Left lobe of liver (tissue), 2 donors: Measurements from ENCODE around the gene CAMTA1. TPM values are rescaled to one million over a fixed set of nuclear protein-coding genes. Genes with fewer than 3 reads are reported as not detected.

ENCODE experiments used
- ATAC-seq: fragments of 200-7000 bp; cut with Tn5 transposase; one replicate; pipeline ENCODE4 v1.9.1; 2020; ENCODE audit warnings: mild to moderate bottlenecking, moderate library complexity
- DNase-seq: peaks from one replicate; pipeline ENCODE4 v3.0.0-alpha.2; 2020; ENCODE audit warnings: low spot score
- total RNA-seq: library from RNA; stranded (reverse); gene quantifications from one replicate; pipeline ENCODE4 v1.2.1, GENCODE V29; 2021
- donor health status: DM: no; HTN: no; CAD: no; lungs with moderate emphysema.
- donor health status: DM: no; HTN: yes; CAD: no.

CAMTA1 gene
- total RNA-seq, 1 donor from 2014 or later = 33.6 TPM

DNA sequence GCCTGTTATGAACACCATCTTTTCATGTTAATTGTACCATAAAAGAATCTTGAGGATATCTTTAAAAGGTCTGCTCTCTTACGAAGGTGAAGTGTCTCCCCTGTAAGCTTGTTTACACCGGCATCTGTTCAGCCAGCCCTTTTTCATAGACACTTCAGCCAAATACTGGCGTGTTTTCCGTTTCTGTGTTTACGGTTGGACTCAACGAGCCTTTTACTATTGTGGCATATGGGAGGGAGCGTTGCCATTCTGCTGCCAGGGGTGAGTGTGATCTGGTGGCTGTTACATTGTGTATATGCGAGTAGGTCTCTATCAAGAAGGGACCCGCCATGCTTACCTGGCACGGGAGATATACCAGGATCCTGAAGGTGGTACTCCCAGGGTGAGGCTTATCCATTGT, 433.8 kb downstream of the CAMTA1 start:
- ATAC-seq (no peak), DNase-seq (no peak)

DNA sequence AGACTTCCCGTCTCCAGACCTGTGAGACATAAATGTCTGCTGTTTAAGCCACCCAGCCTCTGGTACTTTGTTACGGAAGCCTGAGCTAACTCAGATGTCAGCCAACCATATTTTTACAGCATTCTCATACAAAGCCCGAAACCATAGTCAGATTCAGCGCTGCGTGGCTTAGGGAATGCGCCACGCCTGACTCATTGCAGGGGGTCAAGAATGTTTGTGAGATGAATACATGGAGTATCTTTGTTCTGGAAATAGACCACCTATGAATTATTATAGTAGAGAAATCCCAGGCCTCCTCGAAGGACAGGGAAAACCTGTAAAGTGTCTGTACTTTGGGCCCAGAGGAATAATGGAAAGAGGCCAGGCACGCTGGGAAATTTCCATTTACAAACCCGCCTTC, 434.8 kb downstream of the CAMTA1 start:
- ATAC-seq = no peak
- no peak for DNase-seq

DNA sequence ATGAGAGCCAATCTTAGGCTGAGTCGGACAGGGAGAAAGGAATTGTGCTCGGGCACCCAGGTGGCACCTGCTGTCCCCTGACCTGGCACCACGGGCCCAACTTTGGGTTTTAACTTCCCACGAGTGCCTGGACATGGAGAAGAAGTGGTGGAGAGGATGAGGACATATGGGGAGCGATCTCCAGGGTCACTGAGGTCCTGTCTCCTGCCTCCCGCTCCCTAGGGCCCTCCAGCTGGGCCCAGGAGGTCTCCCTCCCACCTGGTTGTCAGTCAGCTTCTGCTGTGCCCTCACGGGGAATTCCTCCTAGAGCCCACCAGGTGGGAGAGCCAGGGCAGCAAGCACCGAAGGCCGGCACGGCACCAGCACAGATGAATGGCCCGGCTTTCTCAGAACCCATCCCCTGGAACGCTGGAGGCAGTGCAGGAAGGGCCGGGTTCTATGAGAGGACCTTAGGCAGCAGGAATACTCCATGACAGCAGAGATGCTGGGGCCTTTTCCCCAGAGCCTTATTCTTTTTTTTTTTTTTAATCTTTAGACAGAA, 435.5 kb downstream of the CAMTA1 start:
- DNase-seq (no peak), ATAC-seq (no peak)

DNA sequence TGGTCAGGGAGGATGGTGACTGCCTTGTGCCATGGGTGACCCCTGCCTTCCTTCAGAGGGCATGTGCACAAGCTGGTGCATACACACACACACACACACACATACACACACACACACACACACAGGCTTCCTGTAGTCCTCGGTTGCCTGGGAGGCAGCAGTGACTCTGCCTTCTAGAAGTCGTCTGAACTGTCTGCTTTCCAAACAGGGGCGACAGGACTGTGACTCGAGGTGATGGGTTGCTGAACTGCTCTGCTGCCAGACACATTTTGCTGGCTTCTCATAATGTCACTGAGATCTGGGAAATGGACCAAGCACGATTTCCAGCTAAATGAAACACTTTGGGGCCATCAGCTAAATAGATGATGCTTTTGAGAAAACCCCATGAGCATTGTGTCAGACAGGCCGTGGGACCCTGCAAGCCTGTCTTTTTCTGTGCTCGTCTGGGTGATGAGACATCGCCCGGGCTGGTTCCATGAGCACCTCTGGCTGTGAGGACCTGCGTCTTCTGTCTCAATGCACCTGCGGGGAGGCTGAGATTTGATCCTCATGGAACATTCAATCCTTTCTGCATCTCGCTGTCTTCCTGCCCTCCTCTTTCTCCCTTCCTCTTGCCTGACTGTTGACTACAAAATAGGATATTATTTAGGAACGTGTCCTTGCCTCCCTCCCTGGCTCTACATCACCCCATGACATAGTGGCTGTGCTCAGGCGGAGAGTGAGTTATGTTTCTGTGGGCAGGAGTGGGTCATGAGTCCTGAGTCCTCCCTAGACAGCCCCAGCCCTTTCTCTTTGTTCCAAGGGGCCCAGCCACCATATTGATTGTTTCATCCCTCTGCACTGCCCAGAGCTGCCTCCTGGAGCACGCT, 436.8 kb downstream of the CAMTA1 start:
- ATAC-seq = no peak
- no peak for DNase-seq

DNA sequence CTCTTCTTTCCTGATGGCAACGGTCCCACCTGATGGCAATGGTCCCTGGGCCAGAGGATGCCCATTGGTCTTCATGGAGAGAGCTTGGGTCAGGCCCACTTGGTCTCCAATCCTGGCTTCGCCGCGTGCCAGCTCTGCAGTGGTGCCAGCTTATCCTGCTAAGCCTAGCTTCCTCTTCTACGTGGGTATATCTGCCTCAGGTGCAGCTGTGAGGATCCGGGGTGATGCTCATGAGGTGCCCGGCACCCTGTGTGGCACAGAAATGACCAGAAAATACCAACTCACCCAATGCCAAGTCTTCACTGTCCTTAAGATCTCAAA, 437.4 kb downstream of the CAMTA1 start:
- DNase-seq (no peak), ATAC-seq (no peak)

DNA sequence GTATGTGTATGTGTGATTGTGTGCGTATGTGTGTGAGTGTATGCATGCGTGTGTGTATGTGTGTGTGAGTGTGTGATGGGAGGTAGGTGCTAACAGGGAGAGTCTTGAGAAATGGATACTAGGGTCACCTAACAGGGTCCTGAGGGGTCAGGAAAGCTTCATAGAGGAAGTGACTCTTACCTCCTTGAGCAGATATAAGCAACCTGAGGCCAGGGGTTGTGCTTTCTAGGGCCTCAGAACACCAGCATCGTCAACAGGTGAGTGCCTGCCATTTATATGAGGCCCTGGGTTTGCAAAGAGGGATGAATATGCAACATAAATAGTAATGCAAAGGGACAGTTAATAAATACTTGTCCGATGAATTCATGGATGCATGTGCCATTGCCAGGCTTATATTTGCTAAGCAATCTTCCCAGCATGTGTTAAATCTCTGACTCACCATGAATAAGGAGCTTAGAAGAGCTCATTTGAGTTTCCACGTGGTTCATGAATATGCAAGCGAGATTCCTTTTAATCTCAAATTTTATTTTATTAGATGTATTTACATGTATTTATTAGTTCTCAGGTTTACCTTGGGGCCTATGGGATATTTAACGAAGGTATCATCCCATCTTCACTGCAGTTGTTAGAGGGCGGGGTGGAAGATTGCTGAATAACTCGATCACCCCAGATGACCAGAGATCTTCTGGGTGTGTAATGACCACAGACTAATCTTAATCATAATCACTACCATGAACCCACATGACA, 438.3 kb downstream of the CAMTA1 start:
- DNase-seq = no peak
- no peak for ATAC-seq

DNA sequence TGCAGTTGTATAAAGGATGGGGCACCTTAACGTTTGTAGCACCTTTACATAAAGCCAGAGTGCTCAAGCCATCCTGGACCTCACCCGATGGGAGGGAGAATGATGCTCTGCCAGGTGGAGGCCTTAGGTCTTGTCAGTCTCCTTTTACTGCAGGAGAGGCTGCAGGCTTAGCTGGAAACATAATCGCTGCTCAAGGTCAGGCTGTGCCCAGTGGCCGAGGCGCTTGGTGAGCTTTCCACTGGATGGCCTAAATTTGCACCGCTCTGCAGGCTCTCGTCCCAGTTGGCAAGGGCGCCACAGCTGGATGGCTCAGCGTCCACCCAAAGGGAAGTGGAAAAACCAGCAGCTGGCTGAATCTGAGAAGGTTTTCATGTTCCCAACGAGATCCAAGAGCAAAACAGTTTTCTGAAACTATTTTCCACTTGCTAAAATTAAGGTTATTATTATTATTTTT, 438.9 kb downstream of the CAMTA1 start:
- ATAC-seq (no peak), DNase-seq (no peak)

DNA sequence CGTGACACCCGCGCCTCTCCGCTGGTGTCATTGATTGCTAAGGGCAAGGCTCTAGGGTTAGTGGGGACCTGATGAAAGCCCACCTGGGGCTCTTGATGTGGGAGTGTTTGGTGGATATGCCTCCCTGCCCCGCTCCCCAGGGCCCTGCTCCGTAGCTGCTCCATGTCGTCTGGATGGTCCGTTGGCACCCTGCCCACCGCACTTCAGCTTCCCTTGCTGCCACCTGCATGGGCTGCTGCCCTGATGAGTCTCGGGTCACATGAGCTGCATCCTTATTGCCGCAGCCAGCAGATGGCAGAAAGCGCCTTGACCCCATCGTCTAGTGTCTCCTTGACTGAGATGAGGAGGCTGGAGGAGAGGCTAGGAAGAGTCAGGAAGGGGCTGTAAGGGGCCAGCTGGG, 439.4 kb downstream of the CAMTA1 start:
- no peak for DNase-seq
- peak; percentile 57 for ATAC-seq

DNA sequence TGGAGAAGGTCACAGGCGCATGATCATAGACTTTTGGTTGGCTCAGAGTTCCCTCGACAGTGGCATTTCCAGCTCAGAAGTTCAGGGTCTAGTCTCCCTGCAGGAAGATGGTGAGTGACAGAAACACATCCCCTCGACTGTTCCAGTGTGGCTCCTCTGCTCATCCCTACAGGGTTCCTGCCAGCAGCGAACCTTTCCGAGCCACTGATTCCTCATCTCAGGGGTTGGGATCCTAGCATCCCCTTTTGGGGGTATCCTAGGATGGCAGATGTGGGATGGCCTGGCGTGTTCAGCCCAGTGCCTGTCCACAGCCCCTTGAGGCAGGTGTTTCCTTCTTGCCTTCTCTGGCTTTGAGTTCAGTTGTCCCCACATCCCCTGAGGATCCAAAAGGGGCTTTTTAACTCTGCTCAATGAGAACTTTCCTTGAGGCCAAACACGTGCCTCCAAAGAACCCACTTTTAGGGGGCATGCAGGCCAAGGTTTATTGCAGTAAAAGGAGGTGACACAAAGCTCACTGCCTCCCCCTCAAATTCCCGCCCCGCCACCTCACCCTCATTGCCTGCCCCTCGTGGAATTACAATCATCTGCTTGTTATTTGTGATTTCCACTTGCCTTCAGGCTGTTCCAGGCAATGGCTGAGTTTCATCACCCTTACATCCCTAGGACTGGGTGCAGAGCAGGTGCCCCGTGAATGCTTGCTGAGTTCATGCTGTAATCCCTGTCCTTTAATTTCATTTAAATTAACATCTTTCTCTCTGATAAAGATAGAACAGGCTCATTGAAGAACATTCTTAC, 440.7 kb downstream of the CAMTA1 start:
- DNase-seq (no peak), ATAC-seq (no peak)

DNA sequence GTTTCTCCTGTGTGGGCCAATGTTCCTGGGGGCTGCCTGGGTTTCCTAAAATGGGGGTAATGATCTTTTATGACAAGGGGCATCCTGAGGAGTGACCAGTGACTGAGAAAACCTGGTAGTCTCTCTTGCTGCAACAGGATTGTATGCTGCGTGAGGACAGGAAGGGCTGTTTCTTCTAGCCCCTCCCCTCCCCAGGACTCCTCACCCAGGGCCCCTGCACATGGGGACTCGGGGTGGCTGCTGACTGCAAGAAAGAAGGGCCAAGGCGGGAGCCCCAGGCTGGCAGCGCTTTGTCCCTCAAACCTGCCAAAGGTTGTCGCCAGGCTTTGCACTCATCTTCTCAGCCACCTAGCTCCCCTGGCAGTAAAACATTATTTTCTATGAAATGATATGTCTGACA, 442.4 kb downstream of the CAMTA1 start:
- no peak for ATAC-seq
- DNase-seq = no peak

DNA sequence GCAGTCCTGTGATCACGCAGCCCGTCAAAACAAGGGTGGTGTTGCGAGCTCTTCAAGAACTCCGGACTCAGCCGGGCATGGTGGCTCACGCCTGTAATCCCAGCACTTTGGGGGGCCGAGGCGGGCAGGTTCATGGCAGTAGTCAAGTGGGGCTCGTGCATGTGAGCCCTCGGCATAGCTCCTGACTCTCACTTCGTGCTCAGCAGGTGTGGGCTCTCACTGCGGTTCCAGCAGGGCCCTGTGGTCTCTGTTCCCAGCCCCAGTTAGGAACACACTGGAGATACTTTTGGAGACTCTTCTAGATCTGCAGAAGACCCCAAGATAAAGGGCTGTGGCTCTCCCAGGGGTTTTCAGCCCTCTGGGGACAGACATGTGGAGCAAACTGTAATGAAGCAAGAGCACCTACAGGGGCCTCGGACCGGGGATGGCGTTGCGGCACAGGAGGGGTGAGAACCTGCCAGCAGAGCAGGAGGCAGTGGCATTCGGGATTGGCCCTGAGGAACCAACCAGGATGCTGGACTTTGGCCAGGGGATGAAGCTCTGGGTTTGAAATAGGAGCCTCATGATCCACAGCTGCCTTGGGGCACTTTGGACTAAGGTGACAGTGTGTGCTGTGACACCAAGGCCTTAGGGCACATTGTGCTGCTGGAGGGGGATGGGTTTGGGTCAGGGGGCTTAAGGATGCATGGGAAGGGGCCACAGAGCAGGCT, 443.2 kb downstream of the CAMTA1 start:
- DNase-seq (no peak), ATAC-seq (no peak)

DNA sequence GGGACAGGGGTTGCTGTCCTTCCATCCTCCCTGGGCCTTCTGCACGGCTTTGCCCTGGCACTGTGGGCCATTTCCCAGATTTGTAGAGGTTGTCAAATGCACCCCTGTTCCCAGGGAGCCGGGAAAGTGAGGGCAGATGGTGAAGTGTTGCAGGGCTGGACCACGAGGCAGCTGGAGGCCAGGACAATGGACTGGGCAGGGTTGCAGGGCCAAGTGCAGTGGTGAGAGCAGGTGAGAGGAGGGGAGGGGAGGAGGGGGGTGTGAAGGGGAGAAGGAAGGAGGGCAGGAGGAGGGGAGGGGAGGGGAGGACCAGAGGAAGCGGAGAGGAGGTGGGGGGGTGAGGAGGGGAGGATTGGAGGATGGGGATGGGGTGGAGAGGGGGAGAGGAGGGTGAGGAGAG, 443.9 kb downstream of the CAMTA1 start:
- ATAC-seq = no peak
- no peak for DNase-seq

DNA sequence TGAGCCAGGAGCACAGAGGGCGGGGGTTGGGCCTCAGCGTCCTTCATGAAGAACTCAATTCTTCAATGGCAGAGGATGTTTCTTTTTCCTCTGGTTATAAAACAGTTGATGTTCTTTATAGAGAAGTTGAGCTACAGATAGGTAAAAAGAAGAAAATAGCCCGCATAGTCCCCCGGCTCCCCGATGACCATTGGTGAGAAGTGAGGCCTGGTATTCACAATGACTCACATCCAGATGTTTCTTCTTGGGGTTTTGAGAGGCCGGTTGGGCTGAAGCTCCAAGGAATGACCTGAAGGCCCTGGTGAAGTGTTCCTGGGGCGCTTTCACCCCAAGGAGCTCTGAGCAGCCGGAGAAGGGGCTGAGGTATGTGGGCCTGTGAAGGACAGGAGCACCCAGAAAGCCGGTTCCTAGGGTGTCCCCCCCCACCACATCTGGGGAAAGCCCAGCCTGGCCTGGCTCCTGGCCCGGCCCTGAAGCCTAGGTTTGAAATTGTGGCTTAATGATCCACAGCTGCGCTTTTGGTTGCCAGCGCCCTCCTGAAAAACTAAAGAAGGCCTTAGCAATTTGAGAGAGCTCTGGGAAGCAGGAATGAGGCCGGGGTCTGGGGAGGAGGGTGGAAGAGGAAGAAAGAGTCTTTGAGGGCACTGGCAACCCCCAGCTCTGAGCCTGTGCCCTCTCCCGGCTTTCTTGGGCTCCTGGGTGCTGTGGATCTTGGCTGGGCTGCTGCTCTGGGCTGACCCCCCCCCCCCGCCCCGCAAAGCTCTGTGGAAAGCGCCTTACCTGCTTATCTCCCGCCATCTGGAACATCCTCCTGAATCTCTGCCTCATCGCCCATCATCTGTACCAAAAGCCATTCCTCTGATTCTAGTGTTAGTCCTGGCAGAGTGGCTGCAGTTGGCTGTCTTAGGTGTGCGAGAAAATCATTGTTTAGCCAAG, 444.7 kb downstream of the CAMTA1 start:
- ATAC-seq = no peak
- DNase-seq = no peak

DNA sequence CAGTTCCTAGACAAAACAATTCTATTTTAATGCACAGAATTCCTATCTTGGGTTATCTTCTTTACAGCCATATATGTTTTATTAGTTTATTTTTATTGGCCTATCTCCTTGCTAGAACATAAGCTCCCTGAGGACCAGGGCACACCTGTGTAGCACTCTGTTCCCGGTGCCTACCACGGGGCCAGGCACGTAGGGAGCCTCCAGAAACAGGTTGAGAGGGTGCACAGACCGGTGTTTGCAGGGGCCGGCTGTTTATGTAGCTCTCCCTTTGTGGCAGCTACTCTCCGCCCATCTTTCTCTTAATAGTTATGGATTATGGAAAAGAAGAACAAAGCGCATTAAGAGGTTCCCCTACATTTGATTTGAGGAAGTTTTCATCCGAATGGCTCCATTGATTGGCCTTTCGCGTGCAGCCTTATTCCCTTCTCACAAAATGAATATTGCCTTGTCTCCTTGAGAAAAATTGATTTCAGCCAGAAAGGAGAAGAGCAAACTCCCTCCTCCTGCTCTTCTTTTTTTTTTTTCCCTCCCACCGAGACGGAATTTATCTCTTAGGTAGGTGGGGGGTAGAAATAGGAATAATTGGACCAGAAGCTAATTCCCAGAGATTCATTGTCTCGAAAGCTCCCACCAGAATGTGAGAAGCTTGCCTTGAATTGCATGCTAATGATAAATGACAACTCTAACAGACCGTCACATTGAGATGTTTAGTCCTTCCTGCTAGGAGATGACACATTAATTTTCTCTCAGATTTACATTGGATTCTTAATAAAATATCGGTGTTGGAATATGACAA, 447.4 kb downstream of the CAMTA1 start:
- ATAC-seq = no peak

DNA sequence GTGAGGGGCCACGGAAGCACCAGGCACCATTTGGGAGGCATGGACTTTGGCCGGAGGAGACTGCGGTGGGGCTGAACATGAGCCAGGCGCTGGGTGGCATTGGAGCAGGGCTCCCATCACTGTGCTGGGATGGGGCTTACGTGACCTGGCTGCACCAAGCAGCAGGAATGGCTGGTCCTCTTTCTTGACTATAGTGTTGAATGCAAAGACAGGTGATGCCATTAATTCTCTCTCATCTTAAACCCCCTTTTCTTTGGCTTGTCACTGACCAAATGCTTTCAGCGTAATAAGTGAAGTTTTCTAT, 447.9 kb downstream of the CAMTA1 start:
- ATAC-seq (no peak), DNase-seq (no peak)

More for the DNA sequence above, 447.4 kb downstream of the CAMTA1 start:
- no peak for DNase-seq

DNA sequence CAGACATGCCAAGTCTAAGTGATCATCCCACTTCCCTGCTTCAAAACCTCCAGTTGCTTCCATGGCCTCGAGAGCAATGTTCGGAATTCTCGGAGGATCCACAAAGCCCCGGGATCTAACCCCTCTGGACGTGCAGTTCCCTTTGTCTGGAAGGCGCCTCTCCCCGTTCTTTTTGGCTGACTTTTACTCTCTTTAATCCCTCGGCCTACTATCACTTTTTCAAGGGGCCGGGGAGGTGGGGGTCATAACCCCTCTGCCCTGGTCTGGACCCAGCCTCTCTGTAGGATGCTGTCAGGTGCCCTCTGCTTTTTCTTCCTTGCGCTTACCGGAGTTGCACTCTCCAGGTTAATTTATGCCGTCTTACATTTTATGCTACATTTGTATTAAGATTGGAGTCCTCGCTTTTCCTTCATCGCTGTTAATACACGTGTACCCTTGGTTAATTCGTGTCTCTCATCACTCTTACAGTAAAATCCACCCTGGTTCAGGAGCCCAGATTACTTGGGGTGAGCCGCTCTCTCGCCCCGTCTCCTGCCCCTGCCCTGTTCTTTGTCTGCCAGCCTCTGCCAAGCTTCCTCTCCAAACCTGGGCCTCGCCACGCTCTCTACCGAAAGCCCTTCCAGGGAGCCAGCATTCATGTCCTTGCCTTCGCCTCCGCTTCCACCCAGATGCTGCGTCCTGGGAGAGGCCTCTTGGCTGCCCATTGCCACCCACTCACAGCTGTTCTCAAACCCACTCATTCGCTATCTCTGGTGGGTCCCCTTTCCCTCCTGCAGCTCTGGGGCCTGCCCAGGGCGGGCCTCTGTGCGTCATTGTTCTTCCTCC, 448.6 kb downstream of the CAMTA1 start:
- no peak for ATAC-seq
- DNase-seq = no peak

DNA sequence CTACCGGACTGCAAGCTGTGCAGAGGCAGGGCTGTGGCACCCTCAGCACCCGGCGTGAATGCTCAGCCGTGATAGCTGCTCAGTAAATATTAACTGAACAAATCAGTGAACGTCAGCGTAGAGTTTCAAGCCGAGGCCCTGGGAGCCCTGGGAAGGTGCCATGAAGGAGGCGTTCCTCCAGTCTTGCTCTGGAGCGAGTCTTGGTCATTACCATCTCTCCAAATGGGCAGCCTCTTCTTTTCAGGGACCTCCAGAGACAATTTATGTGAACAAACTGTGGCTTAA, 449.2 kb downstream of the CAMTA1 start:
- ATAC-seq (no peak), DNase-seq (no peak)

DNA sequence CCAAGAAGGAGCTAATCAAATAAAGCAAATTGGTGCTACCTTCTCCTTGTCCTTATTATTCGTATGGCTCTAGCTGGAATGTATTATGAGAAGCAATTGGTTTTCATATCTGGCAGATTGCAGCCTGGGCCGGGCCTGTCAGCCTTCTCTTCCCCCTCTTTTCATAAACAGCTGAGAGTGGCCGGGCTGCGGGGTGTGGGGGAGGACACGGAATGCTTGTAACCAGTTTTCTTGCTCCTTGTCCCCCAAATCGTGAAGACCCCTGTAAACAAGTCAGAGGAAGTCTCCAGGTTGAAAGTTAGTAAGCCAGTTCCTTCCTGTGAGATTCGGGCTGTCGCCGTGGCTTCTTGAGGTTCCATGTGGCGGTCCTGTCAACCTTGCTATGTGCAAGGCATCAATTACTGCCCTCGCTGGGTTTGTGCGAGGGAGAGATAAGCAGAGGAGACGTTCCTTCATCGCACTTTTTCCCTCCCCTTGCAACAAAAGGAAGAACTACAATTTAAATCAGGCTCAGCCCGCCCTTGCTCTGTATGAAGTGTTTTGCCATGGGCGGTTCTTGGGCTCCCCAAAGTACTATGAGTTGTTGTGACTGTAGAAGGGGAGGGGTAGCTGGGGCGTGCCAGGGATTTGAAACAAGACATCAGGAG, 450.7 kb downstream of the CAMTA1 start:
- DNase-seq (no peak), ATAC-seq (no peak)
